AG10803 (cell line): ENCODE data around the gene ACR.
A peak's percentile ranks its signal among the peaks of the same experiment; 100 is the strongest.

Experiments
- DNase-seq: peaks from one replicate; pipeline ENCODE4 v3.0.0; 2010; ENCODE audit warnings: low read depth
- H3K4me3 ChIP-seq: 2 replicates; pipeline ENCODE4 v1.5.1; 2011; ENCODE audit warnings: mild to moderate bottlenecking, low read length, control low read depth
- TF ChIP-seq, protein P1 (sequence below): conservative IDR thresholded peaks from 2 replicates; pipeline ENCODE4 v1.5.1; 2011; ENCODE audit warnings: mild to moderate bottlenecking, low read length, control low read depth, inconsistent platforms

Gene ACR

DNA sequence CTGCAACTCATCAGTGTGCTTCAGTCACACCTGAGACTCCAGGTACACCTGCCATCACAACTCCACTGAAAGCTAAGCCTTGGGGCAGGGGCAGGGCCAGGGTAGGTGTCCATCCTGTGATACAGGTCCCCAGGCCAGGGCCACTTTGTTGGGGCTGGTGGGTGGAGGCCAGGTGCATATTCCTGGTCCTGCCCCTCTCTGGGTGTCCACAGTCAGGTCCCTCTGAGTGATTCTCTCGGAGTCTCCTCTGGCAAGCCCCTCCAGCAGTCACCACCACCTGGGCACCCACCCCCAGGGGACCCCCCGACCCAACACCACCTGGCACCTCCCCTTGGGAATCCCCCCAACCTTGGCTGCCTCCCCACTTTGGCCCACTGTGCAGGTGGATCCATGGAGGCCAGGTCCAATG is 9.5 kb upstream of the ACR start:
- H3K4me3 ChIP-seq = no peak overlapping the region
- TF ChIP-seq, protein P1, sequence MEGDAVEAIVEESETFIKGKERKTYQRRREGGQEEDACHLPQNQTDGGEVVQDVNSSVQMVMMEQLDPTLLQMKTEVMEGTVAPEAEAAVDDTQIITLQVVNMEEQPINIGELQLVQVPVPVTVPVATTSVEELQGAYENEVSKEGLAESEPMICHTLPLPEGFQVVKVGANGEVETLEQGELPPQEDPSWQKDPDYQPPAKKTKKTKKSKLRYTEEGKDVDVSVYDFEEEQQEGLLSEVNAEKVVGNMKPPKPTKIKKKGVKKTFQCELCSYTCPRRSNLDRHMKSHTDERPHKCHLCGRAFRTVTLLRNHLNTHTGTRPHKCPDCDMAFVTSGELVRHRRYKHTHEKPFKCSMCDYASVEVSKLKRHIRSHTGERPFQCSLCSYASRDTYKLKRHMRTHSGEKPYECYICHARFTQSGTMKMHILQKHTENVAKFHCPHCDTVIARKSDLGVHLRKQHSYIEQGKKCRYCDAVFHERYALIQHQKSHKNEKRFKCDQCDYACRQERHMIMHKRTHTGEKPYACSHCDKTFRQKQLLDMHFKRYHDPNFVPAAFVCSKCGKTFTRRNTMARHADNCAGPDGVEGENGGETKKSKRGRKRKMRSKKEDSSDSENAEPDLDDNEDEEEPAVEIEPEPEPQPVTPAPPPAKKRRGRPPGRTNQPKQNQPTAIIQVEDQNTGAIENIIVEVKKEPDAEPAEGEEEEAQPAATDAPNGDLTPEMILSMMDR = no peak
- DNase-seq = no peak

GRCh38 chr22:50729391-50730012 is 8.5 kb upstream of the ACR start:
- TF ChIP-seq, protein P1 = no peak
- DNase-seq = no peak
- no peak overlapping the region for H3K4me3 ChIP-seq

DNA sequence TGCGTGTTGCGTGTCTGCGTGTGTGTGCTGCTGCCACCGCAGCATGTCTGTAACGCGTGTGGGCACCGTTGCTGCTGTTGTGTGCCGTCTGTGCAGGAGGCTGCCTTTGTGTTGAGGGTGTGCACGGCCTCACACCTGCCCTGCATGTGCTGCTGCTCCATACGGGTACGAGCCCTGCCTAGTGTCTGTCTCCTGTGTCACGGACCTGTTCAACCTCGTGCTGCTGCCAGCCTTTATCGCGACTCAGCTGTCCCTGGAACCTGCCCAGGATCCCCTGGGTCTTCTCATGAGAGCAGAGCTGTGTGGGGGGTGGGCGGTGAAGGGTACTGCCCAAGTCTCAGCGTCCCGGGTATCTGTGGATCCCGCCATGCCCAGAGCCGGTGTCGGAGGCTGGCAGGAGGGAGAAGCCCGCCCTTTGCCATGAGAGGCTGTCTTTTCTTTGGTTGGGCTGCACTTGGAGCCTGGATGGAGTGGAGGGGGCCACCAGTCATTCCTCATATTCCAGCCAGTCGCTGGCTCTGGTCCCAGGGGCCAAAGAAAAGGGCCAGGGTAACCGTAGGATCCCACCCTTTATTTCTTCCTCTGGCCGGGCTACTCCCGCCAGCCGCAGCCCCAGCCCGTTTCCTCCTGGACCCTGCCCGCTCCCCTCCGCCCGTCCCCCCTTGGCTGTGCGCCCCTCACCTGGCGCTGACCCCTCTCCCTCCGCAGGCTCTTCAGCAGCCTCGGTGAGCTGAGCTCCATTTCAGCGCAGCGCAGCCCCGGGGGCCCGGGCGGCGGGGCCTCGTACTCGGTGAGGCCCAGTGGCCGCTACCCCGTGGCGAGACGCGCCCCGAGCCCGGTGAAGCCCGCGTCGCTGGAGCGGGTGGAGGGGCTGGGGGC is 7.8 kb upstream of the ACR start:
- H3K4me3 ChIP-seq = no peak overlapping the region
- TF ChIP-seq, protein P1 = no peak
- DNase-seq = no peak

DNA sequence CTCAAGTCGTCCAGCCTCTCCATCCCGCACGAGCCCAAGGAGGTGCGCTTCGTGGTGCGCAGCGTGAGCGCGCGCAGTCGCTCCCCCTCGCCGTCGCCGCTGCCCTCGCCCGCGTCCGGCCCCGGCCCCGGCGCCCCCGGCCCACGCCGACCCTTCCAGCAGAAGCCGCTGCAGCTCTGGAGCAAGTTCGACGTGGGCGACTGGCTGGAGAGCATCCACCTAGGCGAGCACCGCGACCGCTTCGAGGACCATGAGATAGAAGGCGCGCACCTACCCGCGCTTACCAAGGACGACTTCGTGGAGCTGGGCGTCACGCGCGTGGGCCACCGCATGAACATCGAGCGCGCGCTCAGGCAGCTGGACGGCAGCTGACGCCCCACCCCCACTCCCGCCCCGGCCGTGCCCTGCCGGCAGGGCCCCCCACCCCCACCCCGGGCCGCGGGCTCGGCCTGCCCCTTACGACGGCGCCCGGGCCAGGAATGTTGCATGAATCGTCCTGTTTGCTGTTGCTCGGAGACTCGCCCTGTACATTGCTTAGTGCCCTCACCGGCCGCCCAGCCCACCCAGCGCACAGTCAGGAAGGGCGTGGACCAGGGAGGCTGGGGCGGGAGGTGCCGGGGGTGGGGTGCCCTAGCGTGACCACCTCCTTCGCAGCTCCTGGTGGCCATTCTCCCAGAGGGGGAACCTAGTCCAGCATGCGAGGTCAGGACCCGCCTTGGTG is 6.9 kb upstream of the ACR start:
- peak; percentile 11 for DNase-seq
- TF ChIP-seq, protein P1 = no peak
- no peak overlapping the region for H3K4me3 ChIP-seq

- H3K4me3 ChIP-seq = no peak overlapping the region
- DNase-seq = peak; percentile 44
- TF ChIP-seq, protein P1 = peak; percentile 86
Measured at GRCh38 chr22:50731811-50732624, 6.0 kb upstream of the ACR start.

DNA sequence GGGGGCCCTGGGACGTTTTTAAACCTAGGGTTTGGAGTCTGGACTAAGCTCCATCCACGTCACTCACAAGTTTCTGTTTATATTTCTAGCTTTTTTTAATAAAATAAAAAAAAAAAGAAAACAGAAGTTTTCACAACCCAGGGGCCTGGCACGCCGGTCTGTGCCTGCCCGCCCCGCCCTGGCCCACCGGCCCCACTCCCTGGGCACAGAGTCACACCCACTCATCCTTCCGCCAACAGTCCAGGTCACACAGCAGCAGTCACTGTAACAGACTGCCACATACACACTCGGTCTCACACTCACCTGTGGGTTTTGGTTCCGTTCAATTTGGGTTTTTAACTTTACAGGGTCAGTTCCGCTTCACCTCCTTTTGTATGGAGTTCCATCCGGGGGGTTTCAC is 5.3 kb upstream of the ACR start:
- no peak overlapping the region for H3K4me3 ChIP-seq
- TF ChIP-seq, protein P1 = no peak
- no peak for DNase-seq
